HFFc6 (cell line): ENCODE data around the gene BMPR1B. TPM values are rescaled to one million over a fixed set of nuclear protein-coding genes. Genes with fewer than 3 reads are reported as not detected.

Source experiments
- DNase-seq: peaks from one replicate; pipeline ENCODE4 v3.0.0-alpha.2; 2018
- H3K27ac Mint-ChIP-seq: 2 replicates; pipeline ENCODE4 v1.8.0; 2020; ENCODE audit warnings: mild to moderate bottlenecking, mixed read lengths
- H3K27me3 Mint-ChIP-seq: 2 replicates; pipeline ENCODE4 v1.8.0; 2021; ENCODE audit warnings: mild to moderate bottlenecking, moderate library complexity, mixed read lengths; ENCODE audit not compliant: insufficient read depth
- H3K36me3 Mint-ChIP-seq: 2 replicates; pipeline ENCODE4 v1.8.0; 2021; ENCODE audit warnings: low read depth, mixed read lengths
- H3K4me1 Mint-ChIP-seq: 2 replicates; pipeline ENCODE4 v1.8.0; 2020; ENCODE audit warnings: low read depth, mixed read lengths
- H3K4me3 Mint-ChIP-seq: 2 replicates; pipeline ENCODE4 v1.8.0; 2020; ENCODE audit warnings: mild to moderate bottlenecking, moderate library complexity, mixed read lengths
- H3K9me3 Mint-ChIP-seq: 2 replicates; pipeline ENCODE4 v1.8.0; 2020; ENCODE audit warnings: mild to moderate bottlenecking, mixed read lengths
- CTCF ChIP-seq: fragments of 200-600 bp; sonication (generic); IDR thresholded peaks from 2 replicates; pipeline ENCODE4 v1.5.0; 2021; ENCODE audit warnings: antibody characterized with exemption, mild to moderate bottlenecking
- total RNA-seq, 6 experiments: library from RNA; stranded (reverse); fragmentation: NEBNext Ultra II Directional; extraction: Animal tissue kit (Norgen Biotek cat#: 25700); gene quantifications; 2 replicates in 1 of 6; 3 replicates in 5 of 6; pipeline ENCODE4 v1.2.3, GENCODE V29; 2021

The BMPR1B gene
- total RNA-seq, 6 experiments from 2014 or later: not detected

- no peak overlapping the region for H3K27ac Mint-ChIP-seq
- DNase-seq: no peak
- H3K9me3 Mint-ChIP-seq: no peaks in the 10 kb centered on the region
- no peak for TF ChIP-seq CTCF
- H3K36me3 Mint-ChIP-seq: no peaks in the 10 kb centered on the region
- peaks cover 4% of the 10 kb centered on the region; the same call in 1 of the 2 replicates for H3K27me3 Mint-ChIP-seq
- no peak overlapping the region for H3K4me3 Mint-ChIP-seq
- peaks cover 8% of the 10 kb centered on the region; the same call in 1 of the 2 replicates for H3K4me1 Mint-ChIP-seq
Observed at GRCh38 chr4:95107004-95107403, 349.2 kb downstream of the BMPR1B start.

GRCh38 chr4:95107635-95108034, 349.9 kb downstream of the BMPR1B start:
- H3K4me1 Mint-ChIP-seq: peaks cover 8% of the 10 kb centered on the region; the same call in 1 of the 2 replicates
- TF ChIP-seq CTCF: no peak
- no peaks in the 10 kb centered on the region for H3K36me3 Mint-ChIP-seq
- no peak overlapping the region for H3K4me3 Mint-ChIP-seq
- no peak overlapping the region for H3K27ac Mint-ChIP-seq
- H3K9me3 Mint-ChIP-seq: no peaks in the 10 kb centered on the region
- DNase-seq: no peak
- H3K27me3 Mint-ChIP-seq: peaks cover 4% of the 10 kb centered on the region

GRCh38 chr4:95108883-95109421, 351.2 kb downstream of the BMPR1B start:
- peaks cover 8% of the 10 kb centered on the region; the same call in 1 of the 2 replicates for H3K4me1 Mint-ChIP-seq
- no peak overlapping the region for H3K27ac Mint-ChIP-seq
- no peak for DNase-seq

GRCh38 chr4:95114521-95114920, 356.8 kb downstream of the BMPR1B start:
- Mint-ChIP-seq H3K4me3 (no peak overlapping the region), H3K27me3 (peaks cover 10% of the 10 kb centered on the region), H3K9me3 (no peaks in the 10 kb centered on the region)

More at GRCh38 chr4:95108883-95109421, 351.2 kb downstream of the BMPR1B start:
- no peaks in the 10 kb centered on the region for H3K9me3 Mint-ChIP-seq
- TF ChIP-seq CTCF: no peak
- peaks cover 4% of the 10 kb centered on the region for H3K27me3 Mint-ChIP-seq
- H3K4me3 Mint-ChIP-seq: no peak overlapping the region
- H3K36me3 Mint-ChIP-seq: no peaks in the 10 kb centered on the region

GRCh38 chr4:95118497-95118896, 360.7 kb downstream of the BMPR1B start:
- Mint-ChIP-seq H3K4me1 (no peaks in the 10 kb centered on the region), H3K27me3 (peaks cover 16% of the 10 kb centered on the region), H3K27ac (no peak overlapping the region), H3K36me3 (no peaks in the 10 kb centered on the region), H3K9me3 (no peaks in the 10 kb centered on the region), H3K4me3 (no peak overlapping the region)
- no peak for TF ChIP-seq CTCF
- no peak for DNase-seq

More at GRCh38 chr4:95114521-95114920, 356.8 kb downstream of the BMPR1B start:
- DNase-seq: no peak
- no peak for TF ChIP-seq CTCF
- no peaks in the 10 kb centered on the region for H3K36me3 Mint-ChIP-seq
- H3K27ac Mint-ChIP-seq: no peak overlapping the region
- H3K4me1 Mint-ChIP-seq: no peaks in the 10 kb centered on the region

GRCh38 chr4:95120456-95120855, 362.7 kb downstream of the BMPR1B start:
- Mint-ChIP-seq H3K9me3 (no peaks in the 10 kb centered on the region), H3K4me1 (no peaks in the 10 kb centered on the region), H3K27me3 (peaks cover 16% of the 10 kb centered on the region), H3K27ac (no peak overlapping the region), H3K36me3 (no peaks in the 10 kb centered on the region), H3K4me3 (no peak overlapping the region)
- no peak for DNase-seq
- no peak for TF ChIP-seq CTCF
